Measurements from ENCODE around the gene FBXO38.

Gene FBXO38

GRCh38 chr5:148385094-148385493, 1.3 kb downstream of the FBXO38 start:
- Histone ChIP-seq H3K36me3 (peaks cover 19% of the 10 kb centered on the region), H3K9me3 (no peaks in the 10 kb centered on the region), H3K27me3 (peaks cover 4% of the 10 kb centered on the region), H3K27ac (peak overlapping the region; percentile 96), H3K4me3 (ENCODE audit: low read depth in 1 of 2, low read length in 1 of 2) (peak overlapping the region; percentile 73 to 86), H3K4me1 (ENCODE audit: control insufficient read depth in 1 of 2, insufficient read depth in 1 of 2, low read depth in 1 of 2, low read length in 1 of 2) (peaks cover 48 to 56% of the 10 kb centered on the region in 2 experiments)
- no peak for TF ChIP-seq CTCF (IDR thresholded peaks at IDR 0.05)

GRCh38 chr5:148386041-148386440, 2.3 kb downstream of the FBXO38 start:
- Histone ChIP-seq H3K36me3 (peaks cover 19% of the 10 kb centered on the region), H3K9me3 (no peaks in the 10 kb centered on the region), H3K4me3 (ENCODE audit: low read depth in 1 of 2, low read length in 1 of 2) (peak overlapping the region in 1 of 2 experiments; percentile 86), H3K27me3 (peaks cover 4% of the 10 kb centered on the region), H3K27ac (peak overlapping the region; percentile 96), H3K4me1 (ENCODE audit: control insufficient read depth in 1 of 2, insufficient read depth in 1 of 2, low read depth in 1 of 2, low read length in 1 of 2) (peaks cover 48 to 63% of the 10 kb centered on the region in 2 experiments)
- no peak for TF ChIP-seq CTCF (IDR thresholded peaks at IDR 0.05)

- Histone ChIP-seq H3K27me3 (no peaks in the 10 kb centered on the region), H3K9me3 (no peaks in the 10 kb centered on the region), H3K27ac (peak overlapping the region; percentile 55), H3K36me3 (peaks cover 19% of the 10 kb centered on the region), H3K4me3 (ENCODE audit: low read depth in 1 of 2, low read length in 1 of 2) (peak overlapping the region in 1 of 2 experiments; percentile 3), H3K4me1 (ENCODE audit: control insufficient read depth in 1 of 2, insufficient read depth in 1 of 2, low read depth in 1 of 2, low read length in 1 of 2) (peaks cover 48 to 71% of the 10 kb centered on the region in 2 experiments)
- TF ChIP-seq CTCF (IDR thresholded peaks at IDR 0.05), result no peak
Measured at GRCh38 chr5:148387325-148387724, 3.6 kb downstream of the FBXO38 start.

GRCh38 chr5:148388696-148389095, 4.9 kb downstream of the FBXO38 start:
- no peak for TF ChIP-seq CTCF (IDR thresholded peaks at IDR 0.05)
- H3K4me3 ChIP-seq (ENCODE audit: low read depth in 1 of 2, low read length in 1 of 2), result no peak overlapping the region
- H3K36me3 ChIP-seq, result peaks cover 19% of the 10 kb centered on the region
- H3K27me3 ChIP-seq, result no peaks in the 10 kb centered on the region
- peak overlapping the region; percentile 32 for H3K27ac ChIP-seq
- no peaks in the 10 kb centered on the region for H3K9me3 ChIP-seq
- H3K4me1 ChIP-seq (ENCODE audit: control insufficient read depth in 1 of 2, insufficient read depth in 1 of 2, low read depth in 1 of 2, low read length in 1 of 2), result peaks cover 38 to 60% of the 10 kb centered on the region in 2 experiments

- TF ChIP-seq CTCF (IDR thresholded peaks at IDR 0.05), result no peak
- H3K4me1 ChIP-seq (ENCODE audit: control insufficient read depth in 1 of 2, insufficient read depth in 1 of 2, low read depth in 1 of 2, low read length in 1 of 2), result peaks cover 20 to 45% of the 10 kb centered on the region in 2 experiments
- H3K27me3 ChIP-seq, result no peaks in the 10 kb centered on the region
- H3K9me3 ChIP-seq, result no peaks in the 10 kb centered on the region
- peak overlapping the region; percentile 11 for H3K27ac ChIP-seq
- H3K36me3 ChIP-seq, result peaks cover 28% of the 10 kb centered on the region
- no peak overlapping the region for H3K4me3 ChIP-seq (ENCODE audit: low read depth in 1 of 2, low read length in 1 of 2)
Measured at GRCh38 chr5:148390914-148391313, 7.2 kb downstream of the FBXO38 start.

- H3K4me1 ChIP-seq (ENCODE audit: control insufficient read depth in 1 of 2, insufficient read depth in 1 of 2, low read depth in 1 of 2, low read length in 1 of 2), result peaks cover 15 to 43% of the 10 kb centered on the region in 2 experiments
- H3K9me3 ChIP-seq, result no peaks in the 10 kb centered on the region
- H3K4me3 ChIP-seq (ENCODE audit: low read depth in 1 of 2, low read length in 1 of 2), result no peak overlapping the region
- TF ChIP-seq CTCF (IDR thresholded peaks at IDR 0.05), result no peak
- H3K27ac ChIP-seq, result peak overlapping the region; percentile 11
- H3K27me3 ChIP-seq, result no peaks in the 10 kb centered on the region
- peaks cover 31% of the 10 kb centered on the region for H3K36me3 ChIP-seq
Measured at GRCh38 chr5:148391422-148391821, 7.7 kb downstream of the FBXO38 start.

All from neutrophil (primary cell).